ENCODE results near the gene TRIM62.

TRIM62 gene

DNA sequence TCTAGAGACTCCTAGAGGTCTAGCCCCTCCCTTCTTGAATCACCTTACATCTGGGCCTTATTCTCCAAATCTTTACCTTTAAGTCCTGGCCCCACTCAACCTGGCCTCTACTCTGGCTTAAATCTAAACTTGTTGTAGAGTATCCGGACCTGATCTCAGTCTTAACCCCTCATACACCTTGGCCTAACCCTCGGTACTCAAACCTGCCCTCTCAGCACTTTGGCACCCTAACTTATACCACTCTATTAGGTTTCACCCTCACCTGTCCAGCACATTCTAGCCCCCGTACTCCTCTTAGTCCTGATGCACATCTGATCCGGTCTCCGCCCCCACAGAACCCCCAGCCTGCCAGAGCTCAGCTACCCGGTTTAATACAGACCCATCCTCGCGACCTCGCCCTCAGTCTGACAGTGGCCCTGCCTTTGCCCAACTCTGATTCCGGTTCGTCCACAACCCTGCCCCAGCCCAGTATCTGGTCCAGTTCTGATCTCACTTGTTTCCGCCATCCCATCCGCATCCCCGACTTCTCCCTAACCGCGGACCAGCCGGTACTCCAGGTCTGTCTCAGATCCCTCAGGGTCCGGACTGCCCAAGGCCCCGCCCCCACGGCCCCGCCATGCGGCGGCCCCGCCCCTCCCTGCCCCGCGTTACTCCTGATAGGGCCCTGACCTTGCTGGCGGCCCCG, 1.5 kb downstream of the TRIM62 start:
- DNase-seq (ENCODE audit: low read depth), result no peak

- DNase-seq (ENCODE audit: low read depth), result no peak
These were observed 2.9 kb downstream of the TRIM62 start for GRCh38 chr1:33178836-33179439.

- DNase-seq (ENCODE audit: low read depth), result no peak
These were observed 3.8 kb downstream of the TRIM62 start for GRCh38 chr1:33177996-33178540.

DNA sequence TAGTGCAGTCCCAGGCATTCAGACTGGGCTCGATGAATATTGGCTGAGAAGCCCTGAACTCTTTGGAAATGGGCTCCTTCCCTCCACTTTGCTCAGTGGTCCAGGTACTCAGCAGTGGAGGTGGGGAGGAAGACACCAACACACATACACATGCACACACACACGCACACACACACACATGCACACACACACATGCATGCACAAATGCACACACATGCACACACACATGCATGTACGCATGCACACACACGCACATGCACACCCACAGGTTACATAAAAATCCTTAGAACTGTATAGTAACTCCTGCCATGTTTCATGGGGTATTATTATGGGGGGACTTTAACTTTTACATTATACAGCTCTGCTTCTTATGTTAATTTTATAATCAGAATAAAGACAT, 5.0 kb downstream of the TRIM62 start:
- DNase-seq (ENCODE audit: low read depth), result no peak

DNA sequence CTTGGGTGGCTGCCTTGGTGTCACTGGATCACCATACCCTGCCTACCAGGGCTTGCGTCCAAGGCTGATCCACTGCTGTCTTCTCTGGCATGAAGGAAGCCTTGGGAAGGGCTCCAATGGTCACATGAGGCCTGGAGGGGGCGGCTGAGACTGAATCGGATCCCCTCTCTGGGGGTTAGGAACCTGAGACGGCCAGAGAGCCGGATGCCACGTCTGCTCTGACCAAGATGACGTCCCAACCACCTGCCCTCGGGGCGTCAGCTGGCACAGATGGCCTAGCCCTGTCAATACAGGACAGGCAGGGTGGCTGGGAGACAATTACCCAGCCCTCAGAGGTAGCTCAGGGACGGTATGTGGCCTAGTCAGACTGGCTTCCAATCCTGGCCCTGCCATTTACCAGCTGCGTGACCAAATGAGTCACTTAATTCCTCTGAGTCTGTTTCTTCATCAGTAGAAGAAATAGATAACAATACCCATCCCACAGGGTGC, 5.4 kb downstream of the TRIM62 start:
- no peak for DNase-seq (ENCODE audit: low read depth)

- DNase-seq (ENCODE audit: low read depth), result no peak
These were observed 6.0 kb downstream of the TRIM62 start for GRCh38 chr1:33175865-33176264.

GRCh38 chr1:33173091-33173490, 8.8 kb downstream of the TRIM62 start:
- DNase-seq (ENCODE audit: low read depth), result no peak

- no peak for DNase-seq (ENCODE audit: low read depth)
These were observed 9.6 kb downstream of the TRIM62 start for GRCh38 chr1:33171977-33172813.

- DNase-seq (ENCODE audit: low read depth), result no peak
These were observed 11.2 kb downstream of the TRIM62 start for GRCh38 chr1:33170351-33171274.

DNA sequence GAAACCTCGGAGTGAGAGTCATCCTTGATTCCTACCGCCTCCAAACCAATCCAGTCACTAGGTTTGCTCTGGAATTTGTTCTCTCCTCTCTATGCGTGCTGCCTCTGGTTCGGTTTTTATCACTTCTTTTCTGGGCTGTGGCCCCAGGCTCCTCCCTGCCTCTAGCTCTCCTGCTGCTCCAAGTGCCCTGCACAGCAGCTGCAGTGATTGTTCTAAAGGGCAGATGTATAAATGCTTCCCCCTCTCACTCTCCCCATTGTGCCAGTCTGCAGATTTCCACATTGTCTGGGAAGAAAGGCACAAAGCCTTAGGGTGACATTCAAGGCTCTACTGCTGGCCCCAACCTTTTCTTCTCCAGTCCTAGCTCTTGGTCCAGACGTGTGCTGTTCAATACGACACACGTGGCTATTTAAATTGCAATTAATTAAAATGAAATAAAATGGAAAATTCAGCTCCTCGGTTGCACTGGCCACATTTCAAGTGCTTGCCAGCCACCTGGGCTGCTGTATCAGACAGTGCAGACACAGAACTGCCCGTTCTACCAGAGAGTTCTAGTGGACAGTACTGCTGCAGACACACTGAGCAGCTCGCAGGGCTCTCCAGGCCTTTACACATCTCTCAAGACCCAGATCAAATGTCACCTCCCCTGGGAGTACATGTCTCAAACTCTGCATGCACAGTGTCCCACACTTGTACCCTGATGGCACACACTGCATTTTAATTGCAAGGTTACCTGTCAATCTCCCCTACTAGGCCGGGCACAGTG, 12.4 kb downstream of the TRIM62 start:
- no peak for DNase-seq (ENCODE audit: low read depth)

- DNase-seq (ENCODE audit: low read depth), result no peak
These were observed 13.1 kb downstream of the TRIM62 start for GRCh38 chr1:33168556-33169289.

- no peak for DNase-seq (ENCODE audit: low read depth)
These were observed 14.0 kb downstream of the TRIM62 start for GRCh38 chr1:33167650-33168447.

GRCh38 chr1:33165809-33166208, 16.0 kb downstream of the TRIM62 start:
- no peak for DNase-seq (ENCODE audit: low read depth)

DNA sequence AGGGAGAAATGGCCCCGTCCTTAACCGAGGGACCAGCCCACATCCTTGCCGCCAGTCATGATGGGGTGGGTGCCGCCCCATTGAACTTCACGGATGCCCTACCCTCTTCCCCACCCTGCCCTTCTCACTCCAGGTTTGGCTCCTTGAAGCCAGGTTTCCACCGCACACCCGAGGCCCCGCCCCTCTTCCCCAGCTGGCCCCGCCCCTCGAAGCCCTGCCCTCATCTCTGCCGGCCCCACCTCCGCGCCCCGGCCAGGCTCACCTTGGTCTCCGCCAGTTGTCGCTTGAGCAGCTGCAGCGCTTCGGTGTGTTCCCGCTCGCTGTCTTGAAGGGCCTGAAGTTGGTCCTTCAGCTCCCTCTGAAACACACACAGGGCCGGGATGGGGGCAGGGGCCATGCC, 16.6 kb downstream of the TRIM62 start:
- no peak for DNase-seq (ENCODE audit: low read depth)

- DNase-seq (ENCODE audit: low read depth), result no peak
These were observed 18.0 kb downstream of the TRIM62 start for GRCh38 chr1:33163621-33164519.

DNA sequence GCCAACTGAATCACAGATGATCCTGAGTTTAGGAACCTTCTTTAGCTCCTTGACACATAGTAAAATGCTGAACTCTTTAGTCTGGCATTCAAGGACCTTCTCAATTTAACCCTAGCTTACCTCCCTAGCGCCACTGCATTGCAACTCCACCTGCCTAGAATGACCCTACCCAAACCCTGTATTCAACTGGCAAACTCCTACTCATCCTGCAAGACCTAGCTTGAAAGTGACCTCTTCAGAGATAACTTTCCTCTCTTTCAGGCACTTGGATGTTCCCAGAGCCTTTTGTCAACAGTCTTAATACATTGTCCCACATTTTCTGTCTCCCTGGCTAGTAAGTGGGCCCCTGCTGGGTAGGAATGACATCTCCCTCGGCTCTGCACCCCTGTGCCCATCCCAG, 19.7 kb downstream of the TRIM62 start:
- DNase-seq (ENCODE audit: low read depth), result no peak

DNA sequence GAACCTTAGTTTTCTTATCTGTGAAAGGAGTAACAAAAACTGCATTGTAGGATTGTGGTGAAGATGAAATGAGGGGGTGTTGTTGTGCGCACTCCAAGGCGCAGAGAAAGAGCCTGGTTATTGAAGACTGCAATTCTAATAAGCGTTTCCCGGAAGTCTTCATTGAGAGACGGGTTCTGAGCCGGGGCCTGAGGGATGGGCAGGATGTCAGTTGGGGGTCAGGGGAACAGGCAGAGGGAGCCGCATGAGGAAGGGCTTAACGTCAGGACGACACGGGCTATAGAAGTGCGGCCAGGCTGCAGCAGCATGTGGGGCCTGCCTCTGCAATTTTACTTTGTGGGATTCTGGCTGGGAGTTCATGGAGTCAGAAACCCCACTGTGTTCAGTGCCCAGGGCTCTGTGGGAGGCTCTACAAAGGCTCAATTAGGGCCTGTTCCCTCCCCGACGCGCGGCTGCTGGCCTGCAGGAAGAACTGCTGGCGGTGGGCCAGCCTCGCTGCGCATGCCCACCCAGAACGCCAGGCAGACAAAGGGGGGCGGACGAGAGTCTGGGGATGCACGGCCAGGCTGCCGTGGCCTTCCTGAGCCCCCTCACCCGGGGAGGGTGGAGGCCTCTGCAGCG, 20.7 kb downstream of the TRIM62 start:
- DNase-seq (ENCODE audit: low read depth), result no peak

GRCh38 chr1:33159577-33159976, 22.3 kb downstream of the TRIM62 start:
- DNase-seq (ENCODE audit: low read depth), result no peak
